NCI-H1105 treated with DMSO at 0.1 percent for 48 hours (cell line): ENCODE measurements around the gene ZFP36.
"Not testable (repeated sequence)": the region's sequence is repeated elsewhere in the genome, so short reads cannot be mapped to it uniquely, and the experiment has no call there.

ENCODE experiments used
- DNase-seq: peaks from one replicate; lab custom pipeline; 2025; lab: John Stamatoyannopoulos, UW

Gene ZFP36

DNA sequence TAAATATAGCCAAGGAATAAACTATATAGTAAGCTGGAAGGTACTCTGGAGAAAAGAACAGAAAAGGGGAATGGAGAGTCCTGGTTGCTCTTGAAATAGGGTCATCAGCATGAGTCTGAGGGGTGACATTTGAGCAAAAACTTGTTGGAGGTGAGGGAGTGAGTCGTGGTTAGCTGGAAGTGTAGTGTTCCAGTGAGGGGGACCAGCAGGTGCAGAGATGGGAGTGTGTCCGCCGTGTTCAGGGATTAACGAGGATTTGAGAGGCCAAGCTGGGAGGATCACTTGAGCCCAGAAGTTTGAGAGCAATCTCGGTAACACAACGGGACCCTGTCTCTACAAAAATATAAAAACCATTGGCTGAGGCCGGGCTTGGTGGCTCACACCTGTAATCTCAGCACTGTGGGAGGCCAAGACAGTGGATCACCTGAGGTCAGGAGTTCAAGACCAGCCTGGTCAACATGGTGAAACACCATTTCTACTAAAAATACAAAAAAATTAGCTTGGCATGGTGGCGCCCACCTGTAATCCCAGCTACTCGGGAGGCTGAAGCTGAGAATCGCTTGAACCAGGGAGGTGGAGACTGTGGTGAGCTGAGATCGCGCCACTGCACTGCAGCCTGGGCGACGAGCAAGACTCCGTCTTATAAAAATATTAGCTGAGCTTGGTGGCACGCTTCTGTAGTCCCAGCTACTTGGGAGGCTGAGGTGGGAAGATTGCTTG lies 39.9 kb downstream of the ZFP36 start:
- no peak for DNase-seq

DNA sequence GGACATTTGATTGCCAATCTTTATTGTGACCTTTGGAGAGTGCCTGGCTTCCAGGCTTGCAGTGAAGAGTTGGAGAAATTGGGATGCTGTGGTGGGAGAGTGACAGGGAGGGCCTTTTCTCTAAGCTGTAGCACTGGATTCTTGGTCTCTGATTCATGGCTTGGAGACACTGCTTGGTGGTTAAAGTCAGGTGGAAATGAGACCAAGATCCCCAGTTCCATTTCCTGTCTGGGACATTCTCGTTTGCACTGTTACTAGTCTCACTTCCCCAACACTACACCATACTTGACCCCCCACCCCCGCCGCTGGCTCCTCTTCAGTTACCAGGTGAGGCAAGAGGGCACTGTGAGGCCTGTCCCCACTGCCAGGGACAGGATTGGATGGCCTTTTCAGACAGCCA lies 41.6 kb downstream of the ZFP36 start:
- DNase-seq = no peak

DNA sequence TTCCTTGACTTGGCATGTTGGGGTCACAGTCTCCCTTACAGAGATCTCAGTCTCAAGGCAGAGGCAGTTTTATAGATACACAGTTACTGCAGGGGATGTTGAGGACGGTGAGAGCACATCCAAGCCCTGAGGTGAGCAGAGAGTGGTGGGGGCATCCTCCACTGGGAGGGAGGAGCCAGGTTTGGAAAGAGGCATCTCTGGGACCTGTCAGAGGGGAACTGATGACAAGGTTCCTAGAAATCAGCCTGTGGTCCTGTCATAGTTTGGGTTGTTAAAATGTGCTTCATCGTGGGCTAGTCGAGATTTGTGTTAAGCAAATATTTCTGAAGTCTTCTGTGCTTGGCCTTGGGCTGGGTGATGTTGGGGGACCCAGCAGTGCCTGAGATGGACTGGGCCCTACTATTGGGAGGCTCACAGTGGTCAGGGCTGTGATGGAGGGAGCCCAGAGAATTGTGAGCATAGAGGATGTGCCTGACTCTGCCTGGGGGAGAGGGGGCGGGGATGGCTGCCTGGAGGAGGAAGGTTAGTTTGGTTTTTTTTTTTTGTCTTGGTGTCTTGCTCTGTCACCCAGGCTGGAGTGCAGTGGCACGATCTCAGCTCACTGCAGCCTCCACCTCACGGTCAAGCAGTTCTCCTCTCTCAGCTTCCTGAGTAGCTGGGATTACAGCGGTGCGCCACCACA lies 42.6 kb downstream of the ZFP36 start:
- no peak for DNase-seq

DNA sequence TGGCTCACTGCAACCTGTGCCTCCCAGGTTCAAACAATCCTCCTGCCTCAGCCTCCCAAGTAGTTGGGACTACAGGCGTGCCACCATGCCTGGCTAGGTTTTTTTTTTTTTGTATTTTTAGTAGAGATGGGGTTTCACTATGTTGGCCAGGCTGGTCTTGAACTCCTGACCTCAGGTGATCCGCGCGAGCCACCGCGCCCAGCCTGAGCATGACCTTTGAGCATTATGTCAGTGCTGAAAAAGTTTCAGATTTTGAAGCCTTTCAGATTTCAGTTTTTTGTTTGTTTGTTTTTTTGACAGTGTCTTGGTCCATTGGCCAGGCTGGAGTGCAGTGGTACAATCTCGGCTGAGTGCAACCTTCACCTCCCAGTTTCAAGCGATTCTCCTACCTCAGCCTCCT lies 44.6 kb downstream of the ZFP36 start:
- DNase-seq = not testable (repeated sequence)
